Upper lobe of left lung (tissue), 4 donors: Measurements from ENCODE around the gene PSG2.
"Not testable (repeated sequence)": the region's sequence is repeated elsewhere in the genome, so short reads cannot be mapped to it uniquely, and the experiment has no call there.

Experiments
- POLR2A ChIP-seq, 4 donors: fragments of 450-650 bp; IDR thresholded peaks; one replicate each; pipeline ENCODE4 v1.5.1; 2016 to 2017; ENCODE audit warnings: antibody characterized with exemption in 4 of 4, mild to moderate bottlenecking in 2 of 4
- POLR2AphosphoS5 ChIP-seq, 2 donors: sonication (generic); formaldehyde crosslinking; IDR thresholded peaks; one replicate each; pipeline ENCODE4 v1.5.1; 2017; ENCODE audit warnings: antibody characterized with exemption in 2 of 2
- TF ChIP-seq, protein P1 (sequence below), 6 experiments: fragments of 450-650 bp in 4 of 6; fragments of 200-600 bp in 2 of 6; sonication (generic) in 2 of 6; IDR thresholded peaks; one replicate each; pipeline ENCODE4 v1.5.1; 2016 to 2019; ENCODE audit warnings: antibody characterized with exemption in 6 of 6

DNA sequence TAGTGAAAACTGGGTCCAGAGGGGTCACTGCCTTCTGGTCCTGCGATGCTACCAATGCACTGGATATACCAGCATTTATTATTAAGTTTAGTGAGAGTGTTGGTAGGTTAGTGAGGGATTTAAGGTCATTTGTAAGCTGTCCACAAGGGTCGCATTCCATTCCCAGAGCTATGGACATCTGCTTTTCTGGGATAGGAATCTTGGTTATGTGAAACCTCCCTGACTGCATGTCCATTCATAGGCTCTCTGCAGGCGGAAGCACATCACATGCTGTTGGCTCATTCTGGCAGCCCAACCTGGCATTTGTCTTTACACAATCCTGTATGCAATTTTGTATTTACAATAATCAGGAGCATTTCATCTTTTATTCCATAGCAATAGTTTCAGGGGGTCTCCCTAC is 21.2 kb downstream of the PSG2 start:
- TF ChIP-seq, protein P1, sequence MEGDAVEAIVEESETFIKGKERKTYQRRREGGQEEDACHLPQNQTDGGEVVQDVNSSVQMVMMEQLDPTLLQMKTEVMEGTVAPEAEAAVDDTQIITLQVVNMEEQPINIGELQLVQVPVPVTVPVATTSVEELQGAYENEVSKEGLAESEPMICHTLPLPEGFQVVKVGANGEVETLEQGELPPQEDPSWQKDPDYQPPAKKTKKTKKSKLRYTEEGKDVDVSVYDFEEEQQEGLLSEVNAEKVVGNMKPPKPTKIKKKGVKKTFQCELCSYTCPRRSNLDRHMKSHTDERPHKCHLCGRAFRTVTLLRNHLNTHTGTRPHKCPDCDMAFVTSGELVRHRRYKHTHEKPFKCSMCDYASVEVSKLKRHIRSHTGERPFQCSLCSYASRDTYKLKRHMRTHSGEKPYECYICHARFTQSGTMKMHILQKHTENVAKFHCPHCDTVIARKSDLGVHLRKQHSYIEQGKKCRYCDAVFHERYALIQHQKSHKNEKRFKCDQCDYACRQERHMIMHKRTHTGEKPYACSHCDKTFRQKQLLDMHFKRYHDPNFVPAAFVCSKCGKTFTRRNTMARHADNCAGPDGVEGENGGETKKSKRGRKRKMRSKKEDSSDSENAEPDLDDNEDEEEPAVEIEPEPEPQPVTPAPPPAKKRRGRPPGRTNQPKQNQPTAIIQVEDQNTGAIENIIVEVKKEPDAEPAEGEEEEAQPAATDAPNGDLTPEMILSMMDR (IDR thresholded peaks at IDR 0.05), result not testable (repeated sequence)
- TF ChIP-seq POLR2A, POLR2AphosphoS5 (IDR thresholded peaks at IDR 0.05): not testable (repeated sequence)
